Measurements from ENCODE around the gene GUCY2D. TPM values are rescaled to one million over a fixed set of nuclear protein-coding genes. Genes with fewer than 3 reads are reported as not detected.

Gene GUCY2D
- total RNA-seq, 6 donors from 2014 or later: 2.6 to 5.0 (median 3.8) TPM; not detected in 3

GRCh38 chr17:8068736-8069586 is 66.5 kb downstream of the GUCY2D start:
- Histone ChIP-seq H3K9me3 (no peaks in the 10 kb centered on the region), H3K36me3 (no peaks in the 10 kb centered on the region), H3K4me1 (peaks cover 29 to 39% (median 32%) of the 10 kb centered on the region in 4 donors), H3K27me3 (peaks cover 0 to 23% (median 14%) of the 10 kb centered on the region in 4 donors), H3K4me3 (no peak overlapping the region), H3K27ac (peak overlapping the region in 3 of 4 donors; percentile 30 to 59 (median 32))
- WGBS, 2 donors: 57% methylated on average over 8 to 9 of the region's 9 CpGs
- ATAC-seq (ENCODE audit: low FRiP score in 2 of 2) (peak; percentile 17 to 73), DNase-seq (peak in 1 of 2 donors; percentile 77)
- TF ChIP-seq POLR2AphosphoS5 (IDR thresholded peaks at IDR 0.05): peak; percentile 20 to 42
- no peak for TF ChIP-seq EP300 (IDR thresholded peaks at IDR 0.05)

- Histone ChIP-seq H3K27me3 (peaks cover 0 to 24% (median 18%) of the 10 kb centered on the region in 4 donors), H3K36me3 (no peaks in the 10 kb centered on the region), H3K4me3 (no peak overlapping the region), H3K27ac (peak overlapping the region in 3 of 4 donors; percentile 30 to 59 (median 32)), H3K9me3 (no peaks in the 10 kb centered on the region), H3K4me1 (peaks cover 30 to 40% (median 33%) of the 10 kb centered on the region in 4 donors)
- 61 to 70% methylated on average over 3 of the region's 3 CpGs for WGBS, 2 donors
- TF ChIP-seq EP300 (IDR thresholded peaks at IDR 0.05) (no peak), POLR2A (IDR thresholded peaks at IDR 0.05) (no peak), CTCF (IDR thresholded peaks at IDR 0.05) (no peak), POLR2AphosphoS5 (IDR thresholded peaks at IDR 0.05) (no peak)
- ATAC-seq (ENCODE audit: low FRiP score in 2 of 2) (no peak), DNase-seq (no peak)
Observed at GRCh38 chr17:8069587-8069860, 67.1 kb downstream of the GUCY2D start.

Other genes starting within 250 kb of the GUCY2D start
- gene KDM6B, start 168.4 kb upstream of the GUCY2D start, total RNA-seq: 10 to 100 TPM; 17.5 to 68.0 (median 42.2) TPM
- 10 to 100 TPM in 2 of 6 donors, 1 to 10 TPM in 3, not detected in 1; 1.6 to 16.1 (median 9.3) TPM for gene TMEM88, start 147.5 kb upstream of the GUCY2D start, total RNA-seq
- gene NAA38, start 145.1 kb upstream of the GUCY2D start, total RNA-seq: 100 to 1,000 TPM in 2 of 6 donors, 10 to 100 TPM in 4; 50.0 to 111 (median 75.5) TPM
- 10 to 100 TPM in 2 of 6 donors, 1 to 10 TPM in 4; 5.2 to 12.4 (median 7.3) TPM for gene CYB5D1, start 144.6 kb upstream of the GUCY2D start, total RNA-seq
- gene CHD3, start 113.8 kb upstream of the GUCY2D start, total RNA-seq: 100 to 1,000 TPM in 2 of 6 donors, 10 to 100 TPM in 4; 68.1 to 183 (median 91.3) TPM
- gene RNF227, start 86.3 kb upstream of the GUCY2D start, total RNA-seq: 10 to 100 TPM in 1 of 6 donors, 1 to 10 TPM in 5; 5.5 to 24.5 (median 6.3) TPM
- gene KCNAB3, start 72.8 kb upstream of the GUCY2D start, total RNA-seq: 1 to 10 TPM; 4.2 to 10.0 (median 5.7) TPM
- gene TRAPPC1, start 70.7 kb upstream of the GUCY2D start, total RNA-seq: 100 to 1,000 TPM in 2 of 6 donors, 10 to 100 TPM in 4; 70.4 to 148 (median 95.8) TPM
- 100 to 1,000 TPM in 2 of 6 donors, 10 to 100 TPM in 4; 50.6 to 216 (median 88.3) TPM for gene CNTROB, start 70.4 kb upstream of the GUCY2D start, total RNA-seq
- gene ALOX15B, start 36.4 kb downstream of the GUCY2D start, total RNA-seq: 100 to 1,000 TPM in 3 of 6 donors, 10 to 100 TPM in 3; 46.2 to 177 (median 105) TPM
- not detected for gene ALOX12B, start 85.1 kb downstream of the GUCY2D start, total RNA-seq
- not detected for gene ALOXE3, start 115.9 kb downstream of the GUCY2D start, total RNA-seq
- gene HES7, start 121.5 kb downstream of the GUCY2D start, total RNA-seq: 1 to 10 TPM in 1 of 6 donors, not detected in 5; 4.9 TPM
- 100 to 1,000 TPM; 112 to 358 (median 288) TPM for gene PER1, start 149.8 kb downstream of the GUCY2D start, total RNA-seq
- gene VAMP2, start 160.3 kb downstream of the GUCY2D start, total RNA-seq: 10 to 100 TPM; 27.2 to 75.8 (median 49.8) TPM
- gene TMEM107, start 173.8 kb downstream of the GUCY2D start, total RNA-seq: 10 to 100 TPM; 11.5 to 32.5 (median 17.3) TPM
- 10 to 100 TPM in 4 of 6 donors, 1 to 10 TPM in 2; 7.3 to 12.5 (median 11.1) TPM for gene BORCS6, start 187.6 kb downstream of the GUCY2D start, total RNA-seq
- 1 to 10 TPM in 5 of 6 donors, not detected in 1; 1.8 to 8.1 (median 5.3) TPM for gene AURKB, start 208.0 kb downstream of the GUCY2D start, total RNA-seq
- gene CTC1, start 245.4 kb downstream of the GUCY2D start, total RNA-seq: 100 to 1,000 TPM in 1 of 6 donors, 10 to 100 TPM in 5; 19.6 to 123 (median 42.4) TPM
- 10 to 100 TPM; 11.9 to 60.8 (median 29.5) TPM for gene PFAS, start 246.7 kb downstream of the GUCY2D start, total RNA-seq

All from upper lobe of left lung (tissue), 6 donors.